ENCODE measurements around the gene SLC13A3. TPM values are rescaled to one million over a fixed set of nuclear protein-coding genes. Genes with fewer than 3 reads are reported as not detected.

Gene SLC13A3
- total and polyA plus RNA-seq, 2 donors (not counting 3 experiments of a cell fraction or from before 2014, with no cell fraction given), result 0.11 to 0.40 TPM

GRCh38 chr20:46604551-46605133 lies 46.6 kb downstream of the SLC13A3 start:
- no peaks in the 10 kb centered on the region for H3K27me3 ChIP-seq (ENCODE audit: control insufficient read depth in 2 of 2, insufficient read depth in 2 of 2, low read length in 2 of 2)
- H3K27ac ChIP-seq (ENCODE audit: insufficient read depth, low read depth, low read length), result no peak overlapping the region
- no peaks in the 10 kb centered on the region for H4K20me1 ChIP-seq (replicated peaks; ENCODE audit: control insufficient read depth, extremely low read depth, insufficient read depth, low read length)
- H3K36me3 ChIP-seq (ENCODE audit: control insufficient read depth in 2 of 2, extremely low read depth in 1 of 2, insufficient read depth in 2 of 2, low read length in 2 of 2), result no peaks in the 10 kb centered on the region
- dilution Hi-C loops (cut with MboI; ENCODE audit: extremely low pct_ligation_motif_present, low sequenced_read_pairs), result no loop called here
- FAIRE-seq (no peak), DNase-seq (ENCODE audit: low read depth, low spot score) (no peak)
- no peaks in the 10 kb centered on the region for H3K9me1 ChIP-seq (replicated peaks; ENCODE audit: control insufficient read depth, extremely low read depth, insufficient read depth, low read length)
- H3K4me3 ChIP-seq (replicated peaks in 1 of 3; ENCODE audit: insufficient read depth in 1 of 3, low read depth in 1 of 3, low read length in 3 of 3), result no peak overlapping the region
- no peaks in the 10 kb centered on the region for H3K79me2 ChIP-seq (ENCODE audit: control insufficient read depth, insufficient read depth, low read length)
- intact Hi-C loops (cut with micrococcal nuclease), result no loop called here
- no TSS peak for BruUV-seq (replicated peaks)
- no peak for TF ChIP-seq EZH2 (IDR thresholded peaks at IDR 0.05; ENCODE audit: borderline replicate concordance, low read depth, low read length, severe bottlenecking)
- no peak for TF ChIP-seq JUN (IDR thresholded peaks at IDR 0.05; ENCODE audit: borderline replicate concordance, insufficient read depth, insufficient read length, low read depth)
- TF ChIP-seq GATA2 (IDR thresholded peaks at IDR 0.05; ENCODE audit: insufficient read depth, insufficient read length, low read depth, low read length), result no peak
- no peak for TF ChIP-seq MAX (IDR thresholded peaks at IDR 0.05; ENCODE audit: insufficient read depth, insufficient read length)
- TF ChIP-seq CTCF (IDR thresholded peaks at IDR 0.05; ENCODE audit: extremely low read depth in 1 of 2, insufficient read depth in 1 of 2, low read depth in 1 of 2, low read length in 2 of 2), result no peak
- TF ChIP-seq POLR2AphosphoS5 (IDR thresholded peaks at IDR 0.05; ENCODE audit: insufficient read depth, low read depth, low read length), result no peak
- TF ChIP-seq FOS (IDR thresholded peaks at IDR 0.05; ENCODE audit: borderline replicate concordance, insufficient read depth, low read length), result no peak
- no peak for TF ChIP-seq MYC (IDR thresholded peaks at IDR 0.05; ENCODE audit: low read depth, low read length)
- no peak for TF ChIP-seq POLR2A (IDR thresholded peaks at IDR 0.05; ENCODE audit: low read depth, low read length)
- no peaks in the 10 kb centered on the region for H3K4me1 ChIP-seq (ENCODE audit: control insufficient read depth, extremely low read depth, insufficient read depth, low read length)
- ChIA-PET POLR2A (no interaction called here), CTCF (no interaction called here)
- H3K4me2 ChIP-seq (ENCODE audit: insufficient read depth, low read length), result no peak overlapping the region
- H3K9me3 ChIP-seq (replicated peaks; ENCODE audit: control insufficient read depth, insufficient read depth, low read length), result no peaks in the 10 kb centered on the region
- no peak overlapping the region for H2AFZ ChIP-seq (ENCODE audit: low read depth, low read length)
- H3K9ac ChIP-seq (replicated peaks; ENCODE audit: extremely low read depth, insufficient read depth, low read length), result no peak overlapping the region
